Right ventricle myocardium superior (tissue), 1 donor: ENCODE results near the gene PRR7. TPM values are rescaled to one million over a fixed set of nuclear protein-coding genes. Genes with fewer than 3 reads are reported as not detected.

ENCODE experiments used
- ATAC-seq: fragments of 200-7000 bp; cut with Tn5 transposase; one replicate; pipeline ENCODE4 v1.9.1; 2020; ENCODE audit warnings: mild to moderate bottlenecking; ENCODE audit not compliant: poor library complexity
- DNase-seq: peaks from one replicate; pipeline ENCODE4 v3.0.0-alpha.2; 2020
- intact Hi-C: fragments of 100-400 bp; cut with DNase I; formaldehyde crosslinking; loops from one replicate; pipeline ENCODE4 v1.11.2; 2022
- total RNA-seq: library from RNA; stranded (reverse); fragmentation: NEBNext Ultra II Directional; extraction: Animal tissue kit (Norgen Biotek cat#: 25700); gene quantifications from one replicate; pipeline ENCODE4 v1.2.1, GENCODE V29; 2021
- donor health status: DM: no; HTN: yes; CAD: no; lungs with severe emphysema.

PRR7 gene
- total RNA-seq, 1 donor from 2014 or later = 0.59 TPM

GRCh38 chr5:177457852-177458681 lies 11.5 kb downstream of the PRR7 start:
- DNase-seq = no peak
- ATAC-seq = no peak
- intact Hi-C loops = no loop called here

GRCh38 chr5:177458912-177459350 lies 12.3 kb downstream of the PRR7 start:
- ATAC-seq (no peak), DNase-seq (no peak)
- intact Hi-C loops = no loop called here

GRCh38 chr5:177459357-177459756 lies 12.7 kb downstream of the PRR7 start:
- intact Hi-C loops = no loop called here
- ATAC-seq (no peak), DNase-seq (no peak)

- intact Hi-C loops = no loop called here
- DNase-seq = no peak
- no peak for ATAC-seq
Observed at GRCh38 chr5:177459819-177460628, 13.4 kb downstream of the PRR7 start.

- peak; percentile 65 for DNase-seq
- ATAC-seq = peak; percentile 6
Observed at GRCh38 chr5:177462021-177462670, 15.5 kb downstream of the PRR7 start.

GRCh38 chr5:177465044-177465443 lies 18.4 kb downstream of the PRR7 start:
- DNase-seq (no peak), ATAC-seq (no peak)
- intact Hi-C loops = no loop called here

More at GRCh38 chr5:177462021-177462670, 15.5 kb downstream of the PRR7 start:
- intact Hi-C loops = no loop called here

GRCh38 chr5:177466861-177467260 lies 20.2 kb downstream of the PRR7 start:
- intact Hi-C loops = no loop called here
- ATAC-seq = no peak
- DNase-seq = no peak

- intact Hi-C loops = no loop called here
- no peak for ATAC-seq
- DNase-seq = no peak
Observed at GRCh38 chr5:177467436-177467835, 20.8 kb downstream of the PRR7 start.

GRCh38 chr5:177468329-177468684 lies 21.7 kb downstream of the PRR7 start:
- no peak for ATAC-seq
- intact Hi-C loops = no loop called here
- no peak for DNase-seq

GRCh38 chr5:177468685-177469628 lies 22.3 kb downstream of the PRR7 start:
- ATAC-seq (peak; percentile 56), DNase-seq (peak; percentile 85)

GRCh38 chr5:177469750-177470525 lies 23.3 kb downstream of the PRR7 start:
- DNase-seq (no peak), ATAC-seq (no peak)
- intact Hi-C loops = no loop called here

More at GRCh38 chr5:177468685-177469628, 22.3 kb downstream of the PRR7 start:
- intact Hi-C loops = no loop called here

GRCh38 chr5:177470759-177471536 lies 24.3 kb downstream of the PRR7 start:
- no peak for ATAC-seq
- DNase-seq = no peak
- intact Hi-C loops = no loop called here

- intact Hi-C loops = no loop called here
- ATAC-seq (peak; percentile 49), DNase-seq (peak; percentile 86)
Observed at GRCh38 chr5:177471610-177472356, 25.2 kb downstream of the PRR7 start.

GRCh38 chr5:177472460-177473442 lies 26.1 kb downstream of the PRR7 start:
- ATAC-seq (peak; percentile 5), DNase-seq (no peak)
- intact Hi-C loops = no loop called here

- peak; percentile 35 for ATAC-seq
- intact Hi-C loops = no loop called here
- DNase-seq = peak; percentile 71
Observed at GRCh38 chr5:177473443-177474001, 26.9 kb downstream of the PRR7 start, which contains the start of gene DBN1. Gene DBN1, minus strand, starts transcription at chr5:177473634. Its CDS starts 113 bp downstream, at chr5:177473521.
